Brain microvascular endothelial cell (primary cell): Measurements from ENCODE around the gene FAM174C.

Experiments used
- DNase-seq: peaks from one replicate; pipeline ENCODE4 v3.0.0-alpha.2; 2020
- H3K27ac ChIP-seq: fragments of 250-450 bp; sonication (Bioruptor Pico); 2 replicates; pipeline ENCODE4 v1.5.1; 2020; ENCODE audit warnings: mild to moderate bottlenecking, moderate library complexity
- H3K27me3 ChIP-seq: fragments of 250-450 bp; sonication (Bioruptor Pico); replicated peaks from 2 replicates; pipeline ENCODE4 v1.5.1; 2020; ENCODE audit warnings: mild to moderate bottlenecking
- H3K36me3 ChIP-seq: fragments of 250-450 bp; sonication (Bioruptor Pico); replicated peaks from 2 replicates; pipeline ENCODE4 v1.5.1; 2020; ENCODE audit warnings: mild to moderate bottlenecking
- H3K4me3 ChIP-seq: 2 replicates; pipeline ENCODE4 v1.5.1; 2011; ENCODE audit warnings: low read depth, mild to moderate bottlenecking, control low read depth, low read length, moderate library complexity
- in situ Hi-C: cut with HindIII; loops from 2 replicates; pipeline ENCODE4 v1.10.0; 2017; ENCODE audit warnings: low sequenced_read_pairs, low pct_ligation_motif_present
- TF ChIP-seq, protein P1 (sequence below): IDR thresholded peaks from 2 replicates; pipeline ENCODE4 v1.5.1; 2011; ENCODE audit warnings: low read depth, mild to moderate bottlenecking, moderate library complexity, low read length, control low read depth, inconsistent platforms; ENCODE audit errors: missing control alignments

Gene FAM174C

DNA sequence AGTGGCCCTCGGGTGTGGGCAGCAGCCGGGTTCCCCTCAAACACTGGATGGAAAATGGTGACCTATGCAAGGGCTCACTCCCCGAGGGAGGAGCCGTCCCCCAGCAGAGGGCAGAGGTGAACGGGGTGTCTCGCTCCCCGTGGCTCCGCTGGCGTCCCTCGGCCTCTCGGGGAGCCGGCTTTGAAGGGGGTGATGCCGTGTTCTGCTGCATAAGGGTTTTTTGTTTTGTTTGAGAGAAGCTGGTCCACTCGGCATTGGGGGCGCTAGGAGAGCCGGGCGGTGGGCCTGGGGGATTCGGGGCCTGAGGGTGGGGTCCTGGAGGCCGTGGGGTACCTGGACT lies 14.3 kb downstream of the FAM174C start:
- H3K4me3 ChIP-seq: no peak overlapping the region
- in situ Hi-C loops: loop anchor here (10.0 kb wide), 1 partner anchor 85 kb away; no protein-coding TSS in a partner anchor
- TF ChIP-seq, protein P1, sequence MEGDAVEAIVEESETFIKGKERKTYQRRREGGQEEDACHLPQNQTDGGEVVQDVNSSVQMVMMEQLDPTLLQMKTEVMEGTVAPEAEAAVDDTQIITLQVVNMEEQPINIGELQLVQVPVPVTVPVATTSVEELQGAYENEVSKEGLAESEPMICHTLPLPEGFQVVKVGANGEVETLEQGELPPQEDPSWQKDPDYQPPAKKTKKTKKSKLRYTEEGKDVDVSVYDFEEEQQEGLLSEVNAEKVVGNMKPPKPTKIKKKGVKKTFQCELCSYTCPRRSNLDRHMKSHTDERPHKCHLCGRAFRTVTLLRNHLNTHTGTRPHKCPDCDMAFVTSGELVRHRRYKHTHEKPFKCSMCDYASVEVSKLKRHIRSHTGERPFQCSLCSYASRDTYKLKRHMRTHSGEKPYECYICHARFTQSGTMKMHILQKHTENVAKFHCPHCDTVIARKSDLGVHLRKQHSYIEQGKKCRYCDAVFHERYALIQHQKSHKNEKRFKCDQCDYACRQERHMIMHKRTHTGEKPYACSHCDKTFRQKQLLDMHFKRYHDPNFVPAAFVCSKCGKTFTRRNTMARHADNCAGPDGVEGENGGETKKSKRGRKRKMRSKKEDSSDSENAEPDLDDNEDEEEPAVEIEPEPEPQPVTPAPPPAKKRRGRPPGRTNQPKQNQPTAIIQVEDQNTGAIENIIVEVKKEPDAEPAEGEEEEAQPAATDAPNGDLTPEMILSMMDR: no peak
- H3K27me3 ChIP-seq: peaks cover 41% of the 10 kb centered on the region
- H3K27ac ChIP-seq: no peak overlapping the region
- no peak for DNase-seq
- H3K36me3 ChIP-seq: no peaks in the 10 kb centered on the region

DNA sequence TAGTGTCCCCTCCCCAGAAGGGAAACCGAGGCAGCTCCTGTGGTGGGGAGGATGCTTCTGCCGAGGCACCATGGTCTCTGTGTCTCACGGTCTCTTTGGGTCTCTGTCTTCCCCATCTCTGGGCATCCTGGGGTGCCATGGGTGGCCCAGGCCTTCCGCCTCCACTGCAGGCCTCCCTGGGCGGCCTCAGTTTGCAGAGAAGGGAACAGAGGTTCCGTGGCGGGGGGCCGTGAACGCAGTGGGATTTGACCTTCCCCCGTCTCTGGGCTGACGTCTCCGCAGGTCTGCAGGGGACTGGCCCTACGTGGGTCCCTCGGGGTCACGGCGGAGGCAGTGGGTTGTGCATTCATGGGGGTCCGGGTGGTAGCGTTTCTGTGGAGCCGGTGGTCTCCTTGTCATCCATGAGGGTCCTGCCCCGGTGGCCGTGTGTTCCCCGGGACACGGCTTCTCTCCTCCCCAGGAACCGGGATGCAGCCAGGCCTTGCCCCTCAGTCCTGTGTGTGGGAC lies 14.9 kb downstream of the FAM174C start:
- in situ Hi-C loops: no loop called here

DNA sequence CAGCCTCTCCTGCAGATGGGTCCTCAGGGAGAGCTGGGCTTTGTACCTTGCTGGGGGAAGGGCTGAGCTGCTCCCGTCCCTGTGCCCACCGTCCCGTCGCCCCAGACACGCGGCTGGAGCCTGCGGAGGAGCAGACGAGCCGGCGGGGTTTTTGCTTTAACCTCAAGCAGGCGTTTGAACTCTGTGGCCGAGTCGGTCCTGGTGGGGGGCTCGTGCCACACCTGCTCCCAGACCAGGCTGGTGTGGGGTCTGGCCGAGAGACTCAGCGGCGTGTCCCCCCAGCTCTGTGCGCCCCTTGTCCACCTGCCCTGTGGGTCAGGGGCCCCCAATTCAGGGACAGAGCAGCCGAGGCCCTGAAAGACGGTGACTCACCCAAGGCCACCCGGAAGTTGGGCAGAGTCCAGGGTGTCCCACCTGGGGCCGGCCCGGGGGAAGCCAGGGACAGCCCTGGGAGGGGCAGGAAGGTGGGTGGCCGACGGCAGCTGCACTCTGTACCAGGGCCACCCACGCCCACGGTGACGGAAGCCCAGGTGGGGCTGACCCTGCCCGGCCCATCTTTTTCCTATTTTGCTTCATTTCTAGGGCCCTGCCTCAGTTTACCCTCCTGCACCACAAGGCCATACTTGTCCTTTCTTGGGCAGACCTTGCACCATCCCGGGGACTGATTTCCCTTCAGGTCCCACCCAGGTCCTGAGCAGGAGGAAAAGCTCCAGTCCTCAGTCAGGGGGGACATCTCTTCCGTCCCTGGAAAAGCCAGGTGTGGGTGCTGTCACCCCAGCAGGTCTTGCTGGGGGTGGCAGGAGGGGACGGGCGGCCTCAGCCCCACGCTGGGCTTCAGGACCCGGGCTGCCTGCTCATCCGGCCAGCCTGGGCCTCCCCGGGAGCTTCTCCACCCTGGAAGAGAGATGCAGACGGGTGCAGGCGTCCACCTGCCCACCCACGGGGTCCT lies 15.6 kb downstream of the FAM174C start:
- Histone ChIP-seq H3K27ac (no peak overlapping the region), H3K27me3 (peaks cover 35% of the 10 kb centered on the region), H3K4me3 (no peak overlapping the region), H3K36me3 (no peaks in the 10 kb centered on the region)
- TF ChIP-seq, protein P1: no peak
- in situ Hi-C loops: no loop called here
- DNase-seq: no peak

More for the DNA sequence above, 14.9 kb downstream of the FAM174C start:
- TF ChIP-seq, protein P1: no peak
- no peak for DNase-seq
- Histone ChIP-seq H3K27ac (no peak overlapping the region), H3K4me3 (no peak overlapping the region), H3K27me3 (peaks cover 38% of the 10 kb centered on the region), H3K36me3 (no peaks in the 10 kb centered on the region)

DNA sequence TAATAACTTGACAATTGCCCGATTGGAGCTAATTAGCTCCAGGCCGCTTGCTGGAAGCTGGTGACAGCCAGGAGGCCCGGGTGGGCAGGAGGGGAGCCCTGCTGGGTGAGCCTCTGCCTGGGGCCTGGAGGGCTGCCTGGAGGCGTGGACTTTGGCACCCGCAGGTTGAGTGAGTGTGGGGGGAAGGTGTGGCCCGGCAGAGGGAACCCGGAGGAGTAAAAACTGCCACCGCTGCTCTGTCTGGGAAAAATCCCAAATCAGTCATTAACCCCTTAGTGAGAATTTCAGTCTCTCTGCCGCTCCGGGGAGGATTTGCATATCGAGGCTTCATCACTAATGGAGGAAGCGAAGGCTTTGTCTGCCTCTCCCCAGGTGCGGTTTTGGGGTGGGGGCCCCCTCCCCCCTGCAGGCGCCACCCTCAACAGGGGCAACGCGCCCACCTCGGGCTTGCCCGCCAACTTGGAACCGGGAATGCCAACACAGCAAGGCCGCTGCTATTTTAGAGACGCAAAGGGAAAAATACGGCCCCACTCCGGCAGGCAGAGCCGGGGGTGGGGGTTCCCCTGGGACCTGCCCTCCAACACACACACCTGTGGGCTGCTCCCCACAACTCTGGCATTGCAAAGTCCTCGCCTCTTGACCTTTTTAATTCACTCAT lies 16.6 kb downstream of the FAM174C start:
- Histone ChIP-seq H3K4me3 (no peak overlapping the region), H3K27me3 (peaks cover 28% of the 10 kb centered on the region), H3K36me3 (no peaks in the 10 kb centered on the region), H3K27ac (no peak overlapping the region)
- in situ Hi-C loops: no loop called here
- TF ChIP-seq, protein P1: no peak
- DNase-seq: no peak

DNA sequence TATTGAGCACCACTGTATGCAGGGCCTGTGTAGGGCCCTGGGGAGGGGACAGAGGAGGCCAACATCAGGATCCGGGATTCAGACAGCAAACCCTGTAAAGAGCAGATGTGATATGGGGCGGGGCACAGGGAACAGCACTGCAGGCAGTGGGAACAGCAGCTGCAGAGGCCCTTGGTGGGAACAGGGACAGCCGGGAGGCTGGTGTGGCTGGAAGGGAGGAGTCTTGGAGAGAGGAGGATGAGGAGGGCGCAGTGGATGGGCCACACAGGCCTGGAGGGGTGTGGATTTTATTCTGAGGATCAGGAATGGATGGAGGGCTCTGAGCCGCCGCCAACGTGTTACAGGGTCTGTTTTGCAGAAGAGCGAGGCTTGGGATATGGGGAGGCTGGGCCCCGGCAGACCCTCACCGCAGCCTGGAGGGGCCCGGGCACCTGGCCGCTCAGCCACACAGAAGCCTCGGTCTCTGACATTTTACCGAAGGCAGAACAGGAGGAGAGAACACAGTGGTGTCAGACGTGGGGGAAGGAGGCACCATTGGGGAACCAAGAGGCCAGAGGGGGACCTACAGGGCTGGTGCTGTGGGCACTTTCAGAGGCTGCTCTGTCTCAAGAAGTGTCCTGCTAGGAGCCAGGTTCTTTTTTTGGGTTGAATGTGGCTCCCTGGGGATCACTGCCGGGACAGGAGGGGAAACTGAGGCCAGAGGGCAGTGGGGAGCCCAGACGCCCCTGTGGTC lies 17.3 kb downstream of the FAM174C start:
- TF ChIP-seq, protein P1: no peak
- H3K4me3 ChIP-seq: no peak overlapping the region
- peaks cover 21% of the 10 kb centered on the region for H3K27me3 ChIP-seq
- no peak for DNase-seq
- H3K36me3 ChIP-seq: no peaks in the 10 kb centered on the region
- in situ Hi-C loops: no loop called here
- no peak overlapping the region for H3K27ac ChIP-seq
